ENCODE results near the gene ACTR3.

The ACTR3 gene

GRCh38 chr2:114006460-114006859 is 116.6 kb downstream of the ACTR3 start:
- DNase-seq = no peak

GRCh38 chr2:114007436-114007835 is 117.5 kb downstream of the ACTR3 start:
- DNase-seq = no peak

GRCh38 chr2:114008720-114009119 is 118.8 kb downstream of the ACTR3 start:
- no peak for DNase-seq

- no peak for DNase-seq
Measured at GRCh38 chr2:114009205-114009944, 119.5 kb downstream of the ACTR3 start.

GRCh38 chr2:114010001-114010400 is 120.1 kb downstream of the ACTR3 start:
- DNase-seq = no peak

- peak; percentile 11 to 38 for DNase-seq
Measured at GRCh38 chr2:114011713-114012112, 121.8 kb downstream of the ACTR3 start.

Data from AML-193 (cell line).